Measurements from ENCODE around the gene GOLT1A. TPM values are rescaled to one million over a fixed set of nuclear protein-coding genes. Genes with fewer than 3 reads are reported as not detected.

Gene GOLT1A
- total RNA-seq, 2 experiments from 2014 or later: not detected

- no peak for DNase-seq
- Mint-ChIP-seq H3K27me3 (peaks cover 33% of the 10 kb centered on the region), H3K27ac (no peak overlapping the region), H3K4me1 (no peaks in the 10 kb centered on the region), H3K36me3 (ENCODE audit: low read depth) (no peaks in the 10 kb centered on the region), H3K9me3 (no peaks in the 10 kb centered on the region), H3K4me3 (no peak overlapping the region)
- ChIA-PET POLR2A (no interaction called here), CTCF (no interaction called here)
Observed at GRCh38 chr1:204202481-204202880, 11.3 kb downstream of the GOLT1A start.

DNA sequence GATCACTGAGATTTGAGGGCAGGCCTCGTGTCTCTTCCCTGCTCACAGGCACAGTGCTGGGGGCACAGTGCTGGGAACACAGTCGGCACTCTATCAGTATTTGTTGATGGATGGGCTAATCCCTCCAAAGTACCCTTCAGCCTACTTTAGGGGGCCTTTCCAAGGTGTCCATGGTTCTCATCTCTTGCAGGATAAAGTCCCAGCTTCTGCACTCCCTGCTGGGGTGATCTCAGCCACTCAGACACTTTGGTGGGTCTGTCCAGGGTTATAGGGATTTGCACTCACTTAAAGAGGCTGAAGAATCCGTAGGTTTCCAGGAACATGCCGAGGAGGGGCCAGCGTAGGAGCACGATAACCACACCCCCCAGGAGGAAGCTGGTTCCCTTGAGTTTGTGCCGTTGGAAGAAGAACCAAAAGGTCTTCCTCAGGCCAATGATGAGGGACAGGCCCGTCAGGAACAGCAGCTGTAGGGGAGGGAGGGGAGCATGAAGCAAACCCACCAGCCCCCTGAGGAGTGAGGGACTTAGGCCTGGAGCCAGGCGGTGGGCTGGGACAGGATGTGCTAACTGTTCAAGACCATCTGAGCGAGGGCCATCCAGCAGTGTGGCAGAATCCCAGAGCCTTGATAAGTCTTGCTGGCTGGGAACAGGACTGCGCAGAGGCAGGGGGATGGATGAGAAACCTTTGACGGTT, 12.3 kb downstream of the GOLT1A start:
- H3K4me3 Mint-ChIP-seq: no peak overlapping the region
- DNase-seq: no peak
- H3K4me1 Mint-ChIP-seq: no peaks in the 10 kb centered on the region
- peaks cover 27% of the 10 kb centered on the region for H3K27me3 Mint-ChIP-seq
- H3K36me3 Mint-ChIP-seq (ENCODE audit: low read depth): no peaks in the 10 kb centered on the region
- H3K9me3 Mint-ChIP-seq: no peaks in the 10 kb centered on the region
- CTCF ChIA-PET: no interaction called here
- POLR2A ChIA-PET: no interaction called here
- H3K27ac Mint-ChIP-seq: no peak overlapping the region

DNA sequence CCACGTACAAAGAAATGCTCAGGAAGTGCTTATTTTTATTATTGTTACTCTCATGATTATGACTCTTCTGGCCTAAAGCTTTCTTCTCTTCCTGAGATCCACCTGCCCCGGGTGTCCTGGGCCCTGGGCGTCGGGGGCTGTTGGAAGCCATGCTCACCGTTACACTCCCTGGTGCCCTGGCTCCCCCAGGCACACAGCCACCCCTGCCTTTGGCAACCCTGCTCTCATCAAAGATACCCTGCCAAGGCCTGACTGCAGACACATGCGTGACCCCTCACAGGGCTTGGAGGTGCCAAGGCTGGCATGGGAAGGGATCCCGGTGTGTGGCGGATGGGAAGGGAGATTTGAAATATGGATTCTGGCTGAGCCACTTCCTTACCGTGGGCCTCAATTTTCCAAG, 14.2 kb downstream of the GOLT1A start:
- CTCF ChIA-PET: interaction anchor here (1.8 kb wide), 1 partner anchor 7 kb away, joined by 10 read pairs; no protein-coding TSS in a partner anchor
- H3K4me3 Mint-ChIP-seq: no peak overlapping the region
- H3K27ac Mint-ChIP-seq: no peak overlapping the region

DNA sequence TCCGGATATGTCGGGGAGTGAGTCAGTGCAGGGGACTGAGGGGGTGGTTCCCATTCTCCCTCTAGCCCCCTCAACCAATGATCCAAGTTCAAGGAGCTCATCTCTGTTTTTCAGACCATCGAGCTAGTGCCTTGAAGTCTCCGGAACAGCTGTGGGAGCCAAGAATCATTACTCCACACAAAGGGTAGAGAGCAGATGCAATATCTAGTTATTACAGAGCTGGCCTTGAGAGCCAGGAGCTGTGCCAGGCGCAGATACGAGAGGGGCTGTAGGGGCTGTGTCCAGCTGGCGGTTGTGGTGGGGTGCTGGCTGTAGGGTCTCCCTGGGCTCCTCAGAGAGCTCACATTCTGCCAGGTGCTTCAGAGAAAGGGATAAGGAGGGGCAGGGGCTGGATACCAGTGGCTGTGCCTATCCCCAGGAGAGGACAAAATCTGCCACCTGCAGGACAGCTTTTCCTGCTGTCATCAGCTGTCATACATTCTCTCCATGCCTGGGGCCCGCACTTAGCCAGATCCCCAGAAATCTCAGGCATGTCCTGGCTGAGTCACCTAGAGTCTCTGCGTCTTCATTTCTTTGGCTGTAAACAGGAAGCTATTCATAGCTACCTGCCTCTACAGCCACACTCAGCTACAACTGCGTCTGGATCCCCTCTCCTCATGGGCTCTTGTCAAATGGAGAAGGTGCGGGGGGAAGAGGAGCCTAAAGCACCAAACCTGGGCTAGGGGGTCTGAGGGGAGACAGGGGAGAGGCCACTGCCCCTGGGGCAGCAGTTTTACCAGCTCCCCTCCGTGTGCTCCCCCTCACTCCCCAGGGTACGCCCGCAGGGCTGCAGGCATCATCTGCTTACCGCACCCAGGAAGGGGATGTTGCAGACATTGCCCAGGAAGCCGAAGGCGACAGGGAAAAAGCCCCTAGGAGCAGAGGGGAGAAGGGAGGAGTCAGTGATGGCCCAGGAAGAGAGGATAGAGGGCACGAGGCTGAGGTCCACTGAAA, 15.1 kb downstream of the GOLT1A start:
- Mint-ChIP-seq H3K27ac (no peak overlapping the region), H3K9me3 (peaks cover 8% of the 10 kb centered on the region), H3K27me3 (peaks cover 7% of the 10 kb centered on the region), H3K4me1 (peaks cover 2% of the 10 kb centered on the region), H3K36me3 (ENCODE audit: low read depth) (no peaks in the 10 kb centered on the region), H3K4me3 (no peak overlapping the region)
- ChIA-PET CTCF (interaction anchor here (0.9 to 1.8 kb wide), 3 partner anchors 8 to 165 kb away, joined by 3 to 10 read pairs (median 4); no protein-coding TSS in a partner anchor), POLR2A (no interaction called here)
- DNase-seq: no peak

More for the DNA sequence above, 14.2 kb downstream of the GOLT1A start:
- Mint-ChIP-seq H3K27me3 (peaks cover 12% of the 10 kb centered on the region), H3K9me3 (peaks cover 8% of the 10 kb centered on the region), H3K4me1 (peaks cover 2% of the 10 kb centered on the region), H3K36me3 (ENCODE audit: low read depth) (no peaks in the 10 kb centered on the region)
- POLR2A ChIA-PET: no interaction called here
- no peak for DNase-seq

DNA sequence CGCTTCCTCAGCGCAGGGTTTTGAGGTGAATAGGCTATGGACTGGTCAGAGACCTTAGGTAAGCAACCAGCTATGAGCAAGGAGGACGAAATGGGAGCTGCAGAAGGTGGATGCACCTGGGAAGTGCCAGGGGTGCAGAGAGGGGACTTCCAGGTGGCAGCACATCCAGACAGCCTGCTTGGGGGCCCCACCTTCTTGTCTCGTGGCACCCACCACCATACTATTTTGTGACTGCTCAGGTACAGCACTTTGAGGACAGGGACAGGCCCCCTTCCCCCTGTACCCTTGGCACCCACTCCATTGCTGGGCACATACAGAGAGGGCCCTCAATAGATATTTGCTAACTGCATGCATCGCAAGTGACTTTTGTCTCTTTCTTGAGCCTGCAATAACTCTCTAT, 16.7 kb downstream of the GOLT1A start:
- no peak for DNase-seq
- peaks cover 2% of the 10 kb centered on the region for H3K4me1 Mint-ChIP-seq
- H3K4me3 Mint-ChIP-seq: no peak overlapping the region
- no peaks in the 10 kb centered on the region for H3K36me3 Mint-ChIP-seq (ENCODE audit: low read depth)
- POLR2A ChIA-PET: no interaction called here
- H3K27ac Mint-ChIP-seq: no peak overlapping the region
- H3K9me3 Mint-ChIP-seq: peaks cover 8% of the 10 kb centered on the region
- H3K27me3 Mint-ChIP-seq: peaks cover 6% of the 10 kb centered on the region
- CTCF ChIA-PET: no interaction called here

DNA sequence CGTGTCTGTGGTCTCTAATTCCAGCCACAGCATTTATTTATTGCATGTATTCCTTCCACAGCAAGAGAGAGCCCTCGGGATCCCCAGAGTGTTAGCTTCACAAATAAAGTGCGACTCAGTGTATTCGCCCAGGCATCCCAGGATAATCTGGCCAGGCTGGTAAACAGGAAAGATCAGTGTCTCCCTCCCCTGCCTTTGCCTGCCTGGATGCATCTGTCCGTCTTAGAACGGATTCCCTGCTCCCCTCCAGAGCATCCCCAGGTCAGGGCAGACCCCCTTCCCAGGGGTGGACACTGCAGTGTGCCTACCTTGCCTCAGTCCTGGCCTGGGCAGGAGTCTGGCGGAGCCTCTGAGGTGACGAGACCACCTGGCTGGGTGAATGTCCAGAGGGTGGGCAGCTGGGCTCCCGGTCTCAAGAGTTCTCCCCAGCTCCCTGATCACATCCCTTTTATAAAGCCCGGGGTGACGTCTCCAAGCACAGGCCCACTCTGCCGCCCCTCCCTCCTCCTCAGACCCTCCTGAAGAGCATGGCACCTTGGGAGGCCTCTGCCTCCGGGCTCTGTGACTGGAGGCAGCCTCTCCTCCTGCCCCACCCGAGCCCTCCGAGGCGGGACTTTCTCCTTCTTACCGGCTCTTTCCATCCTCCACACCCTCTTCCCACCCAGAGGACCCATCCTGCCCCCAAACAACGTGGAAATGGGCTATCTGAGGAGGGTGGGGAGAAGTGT, 17.6 kb downstream of the GOLT1A start, which contains the start of gene KISS1:
KISS1 (minus strand) TSS at position 424 of the 728 bp plus-strand sequence. CDS start 3,615 bp downstream, outside the sequence.
- H3K4me3 Mint-ChIP-seq: no peak within 1 kb of the TSS
- ChIA-PET POLR2A (no interaction called here), CTCF (interaction anchor here (0.7 kb wide), 1 partner anchor 907 kb away, joined by 3 read pairs; no protein-coding TSS in a partner anchor)
- H3K36me3 Mint-ChIP-seq (ENCODE audit: low read depth): no peaks in the 10 kb centered on the region
- H3K4me1 Mint-ChIP-seq: peaks cover 2% of the 10 kb centered on the region
- H3K27me3 Mint-ChIP-seq: peaks cover 10% of the 10 kb centered on the region
- peaks cover 8% of the 10 kb centered on the region for H3K9me3 Mint-ChIP-seq
- no peak for DNase-seq
- H3K27ac Mint-ChIP-seq: peak within 1 kb of the TSS; percentile 48

DNA sequence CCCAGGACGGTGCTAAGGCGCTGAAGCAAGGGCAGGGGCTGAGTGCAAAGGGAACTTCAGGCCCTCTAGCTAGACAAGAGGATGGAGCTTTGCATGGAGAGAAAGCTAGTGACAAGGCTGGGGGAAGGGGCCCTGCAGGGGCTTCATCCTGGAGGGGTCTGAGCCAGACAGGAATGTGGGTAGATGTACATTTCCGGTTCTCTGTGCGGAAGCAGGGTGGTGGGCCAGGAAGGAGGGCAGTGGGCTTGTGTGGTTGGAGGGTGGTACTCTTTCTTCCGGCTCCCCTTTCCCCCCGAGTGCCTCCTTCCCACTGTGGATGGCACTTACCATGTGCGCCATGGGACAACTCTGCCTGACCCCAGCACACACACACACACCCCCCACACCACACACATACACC, 19.0 kb downstream of the GOLT1A start:
- ChIA-PET CTCF (interaction anchor here (0.7 kb wide), 1 partner anchor 13 kb away, joined by 3 read pairs; no protein-coding TSS in a partner anchor), POLR2A (no interaction called here)
- no peaks in the 10 kb centered on the region for H3K36me3 Mint-ChIP-seq (ENCODE audit: low read depth)
- no peak overlapping the region for H3K27ac Mint-ChIP-seq
- H3K27me3 Mint-ChIP-seq: peaks cover 19% of the 10 kb centered on the region
- no peak for DNase-seq
- H3K9me3 Mint-ChIP-seq: peaks cover 8% of the 10 kb centered on the region
- peaks cover 6% of the 10 kb centered on the region for H3K4me1 Mint-ChIP-seq
- H3K4me3 Mint-ChIP-seq: no peak overlapping the region

GRCh38 chr1:204194080-204194479, 19.7 kb downstream of the GOLT1A start:
- CTCF ChIA-PET: no interaction called here
- POLR2A ChIA-PET: no interaction called here
- no peak overlapping the region for H3K4me3 Mint-ChIP-seq
- H3K27ac Mint-ChIP-seq: no peak overlapping the region
- H3K27me3 Mint-ChIP-seq: peaks cover 26% of the 10 kb centered on the region
- no peaks in the 10 kb centered on the region for H3K36me3 Mint-ChIP-seq (ENCODE audit: low read depth)
- peaks cover 10% of the 10 kb centered on the region for H3K4me1 Mint-ChIP-seq
- peaks cover 8% of the 10 kb centered on the region for H3K9me3 Mint-ChIP-seq
- no peak for DNase-seq

GRCh38 chr1:204192589-204193352, 21.0 kb downstream of the GOLT1A start:
- Mint-ChIP-seq H3K36me3 (ENCODE audit: low read depth) (no peaks in the 10 kb centered on the region), H3K27me3 (peaks cover 39% of the 10 kb centered on the region), H3K4me1 (peaks cover 15% of the 10 kb centered on the region), H3K4me3 (no peak overlapping the region), H3K9me3 (peaks cover 8% of the 10 kb centered on the region), H3K27ac (no peak overlapping the region)
- DNase-seq: no peak
- POLR2A ChIA-PET: no interaction called here
- CTCF ChIA-PET: no interaction called here

- Mint-ChIP-seq H3K36me3 (ENCODE audit: low read depth) (no peaks in the 10 kb centered on the region), H3K4me3 (no peak overlapping the region), H3K27ac (no peak overlapping the region), H3K4me1 (peaks cover 15% of the 10 kb centered on the region), H3K9me3 (peaks cover 8% of the 10 kb centered on the region), H3K27me3 (peaks cover 47% of the 10 kb centered on the region)
- CTCF ChIA-PET: interaction anchor here (0.7 kb wide), 1 partner anchor 29 kb away, joined by 3 read pairs; no protein-coding TSS in a partner anchor
- no peak for DNase-seq
- POLR2A ChIA-PET: no interaction called here
Observed at GRCh38 chr1:204192046-204192445, 21.7 kb downstream of the GOLT1A start.

GRCh38 chr1:204191456-204191855, 22.3 kb downstream of the GOLT1A start:
- DNase-seq: no peak
- H3K4me3 Mint-ChIP-seq: no peak overlapping the region
- H3K4me1 Mint-ChIP-seq: peaks cover 15% of the 10 kb centered on the region
- H3K27ac Mint-ChIP-seq: no peak overlapping the region
- peaks cover 51% of the 10 kb centered on the region for H3K27me3 Mint-ChIP-seq
- H3K9me3 Mint-ChIP-seq: peaks cover 8% of the 10 kb centered on the region
- POLR2A ChIA-PET: no interaction called here
- CTCF ChIA-PET: interaction anchor here (1.3 kb wide), 1 partner anchor 15 kb away, joined by 8 read pairs; no protein-coding TSS in a partner anchor
- H3K36me3 Mint-ChIP-seq (ENCODE audit: low read depth): no peaks in the 10 kb centered on the region
